GM18502 (cell line): ENCODE measurements around the gene GLB1L2.

Experiments
- ATAC-seq: cut with Tn5 transposase; IDR thresholded peaks from one replicate; pipeline ENCODE4 v1.9.1; 2021; ENCODE audit warnings: mild to moderate bottlenecking; ENCODE audit not compliant: unreplicated experiment, poor library complexity

The GLB1L2 gene

GRCh38 chr11:134346101-134346975 is 14.6 kb downstream of the GLB1L2 start:
- ATAC-seq, result no peak

GRCh38 chr11:134346976-134347350 is 15.2 kb downstream of the GLB1L2 start:
- ATAC-seq, result no peak

GRCh38 chr11:134347441-134347840 is 15.7 kb downstream of the GLB1L2 start:
- no peak for ATAC-seq

DNA sequence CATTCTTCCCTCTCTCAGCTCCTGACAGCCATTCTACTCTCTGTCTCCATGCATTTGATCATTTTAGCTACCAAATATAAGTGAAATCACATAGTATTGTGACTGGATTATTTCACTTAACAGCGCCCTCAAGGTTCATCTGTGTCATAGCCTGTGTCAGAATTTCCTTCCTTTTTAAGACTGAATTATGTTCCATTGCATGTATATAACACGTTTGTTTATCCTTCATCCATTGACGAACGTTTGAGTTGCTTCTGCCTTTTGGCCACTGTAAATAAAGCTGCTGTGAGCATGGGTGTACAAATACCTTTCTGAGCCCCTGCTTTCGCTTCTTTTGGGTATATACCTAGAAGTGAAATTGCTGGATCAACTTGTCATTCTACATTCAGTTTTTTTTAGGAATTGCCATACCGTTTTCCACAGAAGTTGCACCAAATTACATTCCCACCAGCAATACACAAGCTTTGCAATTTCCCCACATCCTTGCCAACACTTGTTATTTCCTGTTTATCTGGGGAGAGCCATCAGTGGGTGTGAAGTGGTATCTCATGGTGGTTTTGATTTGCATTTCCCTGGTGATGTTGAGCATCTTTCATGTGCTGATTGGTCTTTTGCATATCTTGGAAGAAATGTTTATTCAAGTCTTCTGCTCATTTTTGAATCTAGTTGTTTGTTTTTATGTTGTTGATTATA is 17.5 kb downstream of the GLB1L2 start:
- peak; percentile 66 for ATAC-seq

DNA sequence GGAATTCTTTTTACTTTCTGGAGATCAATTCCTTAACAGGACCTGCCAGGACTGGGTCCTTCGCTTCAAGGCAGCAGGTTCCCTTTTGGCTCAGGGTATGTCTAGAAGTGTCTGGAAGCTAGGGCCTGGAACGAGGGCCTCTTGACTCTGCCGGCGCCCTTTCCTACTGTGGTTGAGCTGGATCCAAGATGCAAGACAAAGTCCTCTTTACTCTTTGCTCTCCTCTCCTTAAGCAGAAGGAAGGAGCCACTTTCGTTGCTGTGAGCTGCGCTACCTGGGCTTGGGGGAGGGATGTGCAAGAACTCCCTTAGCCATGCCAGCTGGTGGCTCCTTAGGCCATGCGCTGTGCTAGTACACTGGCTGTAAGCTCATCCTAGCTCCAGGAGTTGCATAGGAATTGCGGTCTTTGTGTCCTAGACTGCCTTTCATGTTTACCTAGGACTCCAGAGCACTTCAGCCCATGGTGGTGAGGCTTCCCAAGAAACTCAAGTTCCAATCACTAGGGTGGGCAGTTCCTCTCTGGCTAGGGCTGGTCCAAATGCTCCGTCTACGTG is 18.1 kb downstream of the GLB1L2 start:
- ATAC-seq, result peak; percentile 12

- peak; percentile 81 for ATAC-seq
These were observed 18.6 kb downstream of the GLB1L2 start for GRCh38 chr11:134350381-134350780.

DNA sequence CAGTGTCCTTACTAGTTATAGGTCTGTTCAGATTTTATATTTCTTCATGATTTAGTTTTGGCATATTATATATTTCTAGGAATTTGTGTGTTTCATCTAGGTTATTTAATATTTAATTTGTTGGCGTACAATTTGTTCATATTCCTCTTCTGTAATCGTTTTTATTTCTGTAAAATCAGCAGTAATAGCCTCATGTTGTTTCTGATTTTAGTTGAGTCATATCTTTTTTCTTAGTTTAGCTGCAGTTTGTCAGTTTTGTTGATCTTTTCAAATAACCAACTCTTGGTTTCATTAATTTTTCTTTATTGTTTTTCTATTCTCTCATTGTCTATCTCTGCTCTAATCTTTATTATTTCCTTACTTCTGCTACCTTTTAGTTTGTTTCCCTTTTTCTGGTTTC is 20.3 kb downstream of the GLB1L2 start:
- no peak for ATAC-seq

- no peak for ATAC-seq
These were observed 23.3 kb downstream of the GLB1L2 start for GRCh38 chr11:134355136-134355535.

DNA sequence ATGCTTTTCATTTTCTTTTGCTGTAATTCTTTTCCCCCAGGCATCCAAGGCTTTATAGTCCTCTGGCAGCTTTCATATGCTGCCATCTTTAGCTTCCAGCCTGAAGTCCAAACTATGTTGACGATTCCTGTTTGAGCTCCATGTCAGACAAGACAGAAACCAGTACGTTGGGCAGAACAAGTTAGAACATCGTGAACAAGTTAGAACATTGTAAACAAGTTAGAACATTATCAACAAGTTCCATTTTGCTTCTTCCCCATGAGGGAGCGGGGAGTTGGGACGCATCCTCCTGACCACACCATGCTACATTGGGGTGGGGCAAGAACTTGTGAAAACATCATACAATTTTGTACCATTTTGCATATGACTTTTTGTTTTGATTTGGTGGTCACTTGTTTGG is 23.9 kb downstream of the GLB1L2 start:
- no peak for ATAC-seq

DNA sequence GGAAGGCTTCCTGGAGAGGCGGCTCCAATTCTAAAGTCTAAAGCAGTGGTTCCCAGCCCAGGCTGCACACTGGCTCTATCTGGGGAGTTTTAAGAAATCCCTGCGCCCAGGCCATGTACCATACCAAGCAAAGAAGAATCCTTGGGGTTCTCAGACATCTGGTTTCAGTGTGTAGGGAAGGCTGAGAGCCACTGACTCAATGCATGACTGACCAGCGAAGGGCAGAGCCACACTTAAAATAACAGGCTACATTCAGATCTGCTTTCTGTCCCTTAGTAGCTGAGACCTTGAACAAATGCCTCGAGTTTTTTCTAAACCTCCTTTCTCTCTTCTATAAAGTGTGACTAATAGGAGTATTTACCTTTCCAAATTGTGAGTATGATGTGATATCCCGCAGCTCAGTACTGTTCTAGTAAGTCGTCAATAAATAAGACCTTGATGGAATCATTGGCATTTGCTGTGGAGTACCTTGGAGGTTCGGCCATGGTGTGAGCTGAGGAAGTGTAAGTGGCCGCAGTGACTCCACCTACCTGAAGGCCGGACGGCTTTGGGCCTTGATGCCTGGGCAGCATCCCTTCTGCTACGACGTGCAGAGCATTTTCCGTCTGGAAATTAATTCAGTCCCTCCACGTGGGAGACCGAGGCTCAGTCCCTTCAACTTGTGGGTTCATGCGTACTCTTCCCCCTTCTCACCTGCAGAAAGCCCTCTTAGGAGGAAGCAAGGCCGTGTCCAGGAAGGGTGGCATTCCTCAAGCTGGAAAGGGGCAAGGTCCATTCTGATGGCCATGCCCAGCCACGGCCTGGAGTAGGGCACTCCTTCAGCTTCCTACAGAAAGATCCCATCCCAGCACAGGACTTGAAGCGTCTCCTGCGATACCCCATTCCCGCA is 25.1 kb downstream of the GLB1L2 start:
- ATAC-seq, result no peak

DNA sequence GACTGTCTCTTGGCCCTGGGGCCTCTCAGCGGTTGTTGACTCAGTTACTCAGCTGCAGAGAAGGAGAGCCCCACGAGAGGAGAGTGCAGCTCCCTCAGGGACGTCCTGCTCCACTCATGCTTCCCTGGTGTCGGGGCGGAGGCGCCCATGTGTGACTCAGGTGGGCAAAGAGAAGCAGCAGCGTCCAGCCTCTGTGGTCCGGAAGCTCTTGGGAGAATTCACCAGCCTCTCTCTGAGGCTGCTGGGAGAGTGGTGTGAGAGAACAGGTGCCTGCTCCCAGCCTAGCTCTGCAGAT is 25.7 kb downstream of the GLB1L2 start:
- no peak for ATAC-seq

- no peak for ATAC-seq
These were observed 26.5 kb downstream of the GLB1L2 start for GRCh38 chr11:134358165-134358855.

DNA sequence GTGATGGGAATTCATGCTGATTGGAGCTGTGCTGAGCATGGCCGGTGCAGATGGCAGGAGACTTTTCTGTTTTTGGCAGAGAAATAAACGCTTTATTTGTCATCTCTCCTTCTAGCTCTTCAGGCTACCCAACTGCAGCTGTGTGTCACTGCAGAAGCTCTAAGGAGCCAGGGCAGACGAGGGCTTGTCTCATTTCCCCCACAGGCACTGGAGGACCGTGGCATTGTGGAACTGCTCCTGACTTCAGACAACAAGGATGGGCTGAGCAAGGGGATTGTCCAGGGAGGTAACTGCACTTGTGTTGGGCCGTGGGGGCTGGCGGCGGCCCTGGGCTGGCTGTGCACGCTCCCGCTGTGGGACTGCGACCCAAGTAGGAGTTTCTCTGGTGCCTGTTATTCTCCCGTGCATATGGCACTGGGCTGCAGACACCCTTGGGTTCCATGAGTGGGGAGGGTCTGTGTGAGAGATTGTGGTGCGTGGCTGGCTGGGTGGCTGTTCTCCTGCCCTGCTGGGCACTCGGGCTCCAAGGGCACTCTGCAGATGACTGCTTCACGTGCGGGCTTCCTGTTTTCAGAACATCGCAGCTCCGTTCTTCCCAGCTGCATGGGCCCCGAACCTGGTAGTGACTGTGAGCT is 27.2 kb downstream of the GLB1L2 start:
- no peak for ATAC-seq

DNA sequence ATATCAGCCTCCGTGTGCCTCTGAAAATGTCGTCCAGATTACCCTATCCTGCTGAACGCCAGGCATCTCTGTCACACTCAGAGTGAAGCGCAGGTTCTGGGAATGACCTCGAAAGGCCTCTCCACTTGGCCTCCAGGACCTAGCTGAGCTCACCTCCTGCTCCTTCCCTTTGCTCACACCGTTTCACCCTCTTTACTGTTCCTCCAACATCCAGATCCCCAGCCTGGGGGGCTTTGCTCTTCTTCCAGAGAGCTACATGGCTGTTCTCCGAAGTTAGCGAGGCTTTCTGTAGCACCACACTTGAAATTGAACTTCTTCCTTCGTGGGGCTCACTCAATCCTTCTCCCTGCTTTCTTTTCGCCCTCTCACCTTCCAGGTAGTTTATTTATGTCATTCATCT is 27.9 kb downstream of the GLB1L2 start:
- no peak for ATAC-seq

- peak; percentile 95 for ATAC-seq
These were observed 28.5 kb downstream of the GLB1L2 start for GRCh38 chr11:134360050-134360835.

DNA sequence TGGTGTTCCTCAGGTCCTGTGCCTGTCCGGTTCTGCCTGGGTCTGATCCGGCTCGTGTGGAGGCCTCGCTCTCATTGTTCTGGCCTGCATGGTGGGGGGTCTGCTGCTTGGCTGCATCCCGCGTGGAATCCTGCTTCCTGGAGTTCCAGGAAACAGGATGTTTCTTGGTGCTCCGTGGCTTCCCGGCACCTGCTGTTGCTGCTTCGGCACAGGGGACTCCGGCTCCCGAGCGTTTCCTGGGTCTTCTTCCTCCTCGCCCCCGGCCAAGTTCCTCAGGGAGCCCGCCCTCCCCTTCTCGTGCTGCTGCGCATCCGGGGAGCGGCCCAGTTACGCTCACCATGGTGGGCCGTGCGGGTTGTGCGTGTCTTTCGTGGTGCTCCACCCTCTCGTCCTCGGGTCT is 29.9 kb downstream of the GLB1L2 start:
- no peak for ATAC-seq

GRCh38 chr11:134362192-134362901 is 30.6 kb downstream of the GLB1L2 start:
- ATAC-seq, result no peak

GRCh38 chr11:134363161-134363560 is 31.4 kb downstream of the GLB1L2 start:
- ATAC-seq, result no peak
